Measurements from ENCODE around the gene KMT2B.

KMT2B gene

GRCh38 chr19:35742121-35742724 is 24.4 kb downstream of the KMT2B start, which contains the start of gene IGFLR1:
TSS of gene IGFLR1 (minus strand) at chr19:35742452. CDS start at chr19:35741180, 1,272 bp downstream.
- DNase-seq = no peak

- DNase-seq = no peak
These were observed 26.0 kb downstream of the KMT2B start for GRCh38 chr19:35743640-35744429.

GRCh38 chr19:35744430-35745327 is 26.9 kb downstream of the KMT2B start:
- peak; percentile 49 for DNase-seq

- DNase-seq = peak; percentile 95
These were observed 27.7 kb downstream of the KMT2B start, which contains the start of the genes PSENEN and U2AF1L4 for GRCh38 chr19:35745328-35746086. TSS of gene PSENEN (plus strand) at chr19:35745651. CDS start at chr19:35745931, 280 bp downstream. TSS of gene U2AF1L4 (minus strand) at chr19:35745418. CDS start at chr19:35745391, 27 bp downstream.

GRCh38 chr19:35746087-35746462 is 28.3 kb downstream of the KMT2B start:
- DNase-seq = no peak

- DNase-seq = no peak
These were observed 28.7 kb downstream of the KMT2B start for GRCh38 chr19:35746531-35746930.

GRCh38 chr19:35748106-35749020 is 30.6 kb downstream of the KMT2B start, which contains the start of gene LIN37:
TSS of gene LIN37 (plus strand) at chr19:35748576. CDS start at chr19:35748725, 149 bp downstream.
- DNase-seq = peak; percentile 96

- no peak for DNase-seq
These were observed 32.4 kb downstream of the KMT2B start for GRCh38 chr19:35750167-35750566.

- no peak for DNase-seq
These were observed 34.3 kb downstream of the KMT2B start for GRCh38 chr19:35751839-35752745.

GRCh38 chr19:35752746-35753350 is 35.0 kb downstream of the KMT2B start:
- no peak for DNase-seq

- no peak for DNase-seq
These were observed 36.0 kb downstream of the KMT2B start for GRCh38 chr19:35753634-35754369.

GRCh38 chr19:35754370-35755130 is 36.7 kb downstream of the KMT2B start:
- no peak for DNase-seq

GRCh38 chr19:35755131-35755549 is 37.3 kb downstream of the KMT2B start:
- DNase-seq = no peak

GRCh38 chr19:35755550-35756376 is 38.0 kb downstream of the KMT2B start:
- DNase-seq = no peak

- no peak for DNase-seq
These were observed 38.8 kb downstream of the KMT2B start, which contains the start of gene HSPB6 for GRCh38 chr19:35756377-35757230. TSS of gene HSPB6 (minus strand) at chr19:35757029. CDS start at chr19:35757008, 21 bp downstream.

- DNase-seq = no peak
These were observed 39.5 kb downstream of the KMT2B start for GRCh38 chr19:35757231-35757748.

Measured in KG1 (cell line).